HG03575 (cell line): ENCODE data around the gene IFITM2.
"Not testable (repeated sequence)": the region's sequence is repeated elsewhere in the genome, so short reads cannot be mapped to it uniquely, and the experiment has no call there.

Experiments used
- ATAC-seq: cut with Tn5 transposase; IDR thresholded peaks from one replicate; pipeline ENCODE4 v1.9.1; 2021; ENCODE audit not compliant: unreplicated experiment, insufficient number of reproducible peaks, low FRiP score; ENCODE audit errors: extremely low read depth

IFITM2 gene

GRCh38 chr11:333616-334263, 26.1 kb downstream of the IFITM2 start:
- not testable (repeated sequence) for ATAC-seq

- ATAC-seq, result no peak
Observed at GRCh38 chr11:334264-334994, 26.8 kb downstream of the IFITM2 start.

- ATAC-seq, result no peak
Observed at GRCh38 chr11:335779-336658, 28.4 kb downstream of the IFITM2 start.

- no peak for ATAC-seq
Observed at GRCh38 chr11:336659-337198, 29.1 kb downstream of the IFITM2 start.

- ATAC-seq, result no peak
Observed at GRCh38 chr11:337711-338110, 30.1 kb downstream of the IFITM2 start.

GRCh38 chr11:339963-340362, 32.3 kb downstream of the IFITM2 start:
- no peak for ATAC-seq

GRCh38 chr11:340539-341512, 33.2 kb downstream of the IFITM2 start:
- ATAC-seq, result no peak

GRCh38 chr11:342328-342727, 34.7 kb downstream of the IFITM2 start:
- ATAC-seq, result no peak

- no peak for ATAC-seq
Observed at GRCh38 chr11:344836-345578, 37.4 kb downstream of the IFITM2 start.

- ATAC-seq, result no peak
Observed at GRCh38 chr11:346529-346928, 38.9 kb downstream of the IFITM2 start.

- not testable (repeated sequence) for ATAC-seq
Observed at GRCh38 chr11:349270-349954, 41.8 kb downstream of the IFITM2 start.

- ATAC-seq, result not testable (repeated sequence)
Observed at GRCh38 chr11:350033-350722, 42.6 kb downstream of the IFITM2 start.

GRCh38 chr11:350723-351255, 43.2 kb downstream of the IFITM2 start:
- no peak for ATAC-seq

- no peak for ATAC-seq
Observed at GRCh38 chr11:351411-351810, 43.8 kb downstream of the IFITM2 start.

GRCh38 chr11:352456-353031, 44.9 kb downstream of the IFITM2 start:
- ATAC-seq, result no peak

- no peak for ATAC-seq
Observed at GRCh38 chr11:353179-353873, 45.7 kb downstream of the IFITM2 start.
